ENCODE measurements around the gene ST8SIA1. TPM values are rescaled to one million over a fixed set of nuclear protein-coding genes. Genes with fewer than 3 reads are reported as not detected.
A peak's percentile ranks its signal among the peaks of the same experiment; 100 is the strongest.

ST8SIA1 gene
- polyA plus RNA-seq, 1 donor from 2014 or later, result 22.5 TPM

- TF ChIP-seq, protein P1, sequence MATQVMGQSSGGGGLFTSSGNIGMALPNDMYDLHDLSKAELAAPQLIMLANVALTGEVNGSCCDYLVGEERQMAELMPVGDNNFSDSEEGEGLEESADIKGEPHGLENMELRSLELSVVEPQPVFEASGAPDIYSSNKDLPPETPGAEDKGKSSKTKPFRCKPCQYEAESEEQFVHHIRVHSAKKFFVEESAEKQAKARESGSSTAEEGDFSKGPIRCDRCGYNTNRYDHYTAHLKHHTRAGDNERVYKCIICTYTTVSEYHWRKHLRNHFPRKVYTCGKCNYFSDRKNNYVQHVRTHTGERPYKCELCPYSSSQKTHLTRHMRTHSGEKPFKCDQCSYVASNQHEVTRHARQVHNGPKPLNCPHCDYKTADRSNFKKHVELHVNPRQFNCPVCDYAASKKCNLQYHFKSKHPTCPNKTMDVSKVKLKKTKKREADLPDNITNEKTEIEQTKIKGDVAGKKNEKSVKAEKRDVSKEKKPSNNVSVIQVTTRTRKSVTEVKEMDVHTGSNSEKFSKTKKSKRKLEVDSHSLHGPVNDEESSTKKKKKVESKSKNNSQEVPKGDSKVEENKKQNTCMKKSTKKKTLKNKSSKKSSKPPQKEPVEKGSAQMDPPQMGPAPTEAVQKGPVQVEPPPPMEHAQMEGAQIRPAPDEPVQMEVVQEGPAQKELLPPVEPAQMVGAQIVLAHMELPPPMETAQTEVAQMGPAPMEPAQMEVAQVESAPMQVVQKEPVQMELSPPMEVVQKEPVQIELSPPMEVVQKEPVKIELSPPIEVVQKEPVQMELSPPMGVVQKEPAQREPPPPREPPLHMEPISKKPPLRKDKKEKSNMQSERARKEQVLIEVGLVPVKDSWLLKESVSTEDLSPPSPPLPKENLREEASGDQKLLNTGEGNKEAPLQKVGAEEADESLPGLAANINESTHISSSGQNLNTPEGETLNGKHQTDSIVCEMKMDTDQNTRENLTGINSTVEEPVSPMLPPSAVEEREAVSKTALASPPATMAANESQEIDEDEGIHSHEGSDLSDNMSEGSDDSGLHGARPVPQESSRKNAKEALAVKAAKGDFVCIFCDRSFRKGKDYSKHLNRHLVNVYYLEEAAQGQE (IDR thresholded peaks at IDR 0.05; ENCODE audit: borderline replicate concordance), result no peak
- no peak for TF ChIP-seq SMC3 (conservative IDR thresholded peaks at IDR 0.05; ENCODE audit: poor library complexity)
- TF ChIP-seq, protein P2, sequence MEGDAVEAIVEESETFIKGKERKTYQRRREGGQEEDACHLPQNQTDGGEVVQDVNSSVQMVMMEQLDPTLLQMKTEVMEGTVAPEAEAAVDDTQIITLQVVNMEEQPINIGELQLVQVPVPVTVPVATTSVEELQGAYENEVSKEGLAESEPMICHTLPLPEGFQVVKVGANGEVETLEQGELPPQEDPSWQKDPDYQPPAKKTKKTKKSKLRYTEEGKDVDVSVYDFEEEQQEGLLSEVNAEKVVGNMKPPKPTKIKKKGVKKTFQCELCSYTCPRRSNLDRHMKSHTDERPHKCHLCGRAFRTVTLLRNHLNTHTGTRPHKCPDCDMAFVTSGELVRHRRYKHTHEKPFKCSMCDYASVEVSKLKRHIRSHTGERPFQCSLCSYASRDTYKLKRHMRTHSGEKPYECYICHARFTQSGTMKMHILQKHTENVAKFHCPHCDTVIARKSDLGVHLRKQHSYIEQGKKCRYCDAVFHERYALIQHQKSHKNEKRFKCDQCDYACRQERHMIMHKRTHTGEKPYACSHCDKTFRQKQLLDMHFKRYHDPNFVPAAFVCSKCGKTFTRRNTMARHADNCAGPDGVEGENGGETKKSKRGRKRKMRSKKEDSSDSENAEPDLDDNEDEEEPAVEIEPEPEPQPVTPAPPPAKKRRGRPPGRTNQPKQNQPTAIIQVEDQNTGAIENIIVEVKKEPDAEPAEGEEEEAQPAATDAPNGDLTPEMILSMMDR (IDR thresholded peaks at IDR 0.05; ENCODE audit: poor library complexity, severe bottlenecking), result no peak
- no peak for TF ChIP-seq TAF1 (IDR thresholded peaks at IDR 0.05; ENCODE audit: low read depth)
- no peak for TF ChIP-seq RAD21 (conservative IDR thresholded peaks at IDR 0.05)
- no peak for TF ChIP-seq POLR2AphosphoS5 (IDR thresholded peaks at IDR 0.05)
- no peak for TF ChIP-seq EP300 (conservative IDR thresholded peaks at IDR 0.05; ENCODE audit: poor library complexity, severe bottlenecking)
- TF ChIP-seq MXI1 (conservative IDR thresholded peaks at IDR 0.05; ENCODE audit: poor library complexity, severe bottlenecking), result no peak
- TF ChIP-seq EZH2 (IDR thresholded peaks at IDR 0.05; ENCODE audit: borderline replicate concordance, insufficient read depth, low read length, poor library complexity, severe bottlenecking), result no peak
- H3F3A ChIP-seq (ENCODE audit: insufficient read depth, low read length, poor library complexity, severe bottlenecking), result no peaks in the 10 kb centered on the region
Observed at GRCh38 chr12:22204391-22204790, 130.1 kb downstream of the ST8SIA1 start.

DNA sequence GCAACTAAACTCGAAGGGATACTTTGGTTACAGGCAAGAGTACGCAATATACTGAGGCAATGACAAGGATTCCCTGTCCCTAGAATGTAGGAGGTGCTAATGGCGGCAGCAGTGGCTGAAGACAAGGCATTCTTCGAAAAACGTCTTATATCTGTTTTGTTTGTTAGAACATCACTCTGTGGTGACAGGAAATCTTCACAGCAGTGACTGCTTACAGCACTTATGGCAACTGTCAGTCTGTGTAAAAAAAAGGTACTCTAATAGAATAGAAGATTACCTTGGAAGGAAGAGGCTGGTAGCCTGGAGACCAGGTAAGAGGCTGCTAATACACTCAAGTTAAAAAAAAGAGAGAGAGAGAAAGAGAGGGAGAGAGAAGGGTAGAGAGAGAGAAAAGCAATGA lies 131.7 kb downstream of the ST8SIA1 start:
- H3K4me2 ChIP-seq (ENCODE audit: low read length), result no peak overlapping the region
- H3K9me3 ChIP-seq (ENCODE audit: low read length), result no peaks in the 10 kb centered on the region
- no peaks in the 10 kb centered on the region for H3K9me2 ChIP-seq (ENCODE audit: insufficient read depth, low read length)
- no peaks in the 10 kb centered on the region for H3K36me3 ChIP-seq (ENCODE audit: insufficient read depth, low read length)
- H3K79me2 ChIP-seq (replicated peaks; ENCODE audit: insufficient read depth, low read length), result no peaks in the 10 kb centered on the region
- H3K9ac ChIP-seq (ENCODE audit: low read length), result no peak overlapping the region
- H2AFZ ChIP-seq (ENCODE audit: low read depth, low read length), result no peak overlapping the region
- H3K4me3 ChIP-seq (ENCODE audit: low read length), result no peak overlapping the region
- no peak for TF ChIP-seq RAD21 (conservative IDR thresholded peaks at IDR 0.05)
- peak; percentile 75 for TF ChIP-seq POLR2AphosphoS5 (IDR thresholded peaks at IDR 0.05)
- TF ChIP-seq MXI1 (conservative IDR thresholded peaks at IDR 0.05; ENCODE audit: poor library complexity, severe bottlenecking), result no peak
- TF ChIP-seq SMC3 (conservative IDR thresholded peaks at IDR 0.05; ENCODE audit: poor library complexity), result no peak
- TF ChIP-seq, protein P1 (IDR thresholded peaks at IDR 0.05; ENCODE audit: borderline replicate concordance), result no peak
- TF ChIP-seq EP300 (conservative IDR thresholded peaks at IDR 0.05; ENCODE audit: poor library complexity, severe bottlenecking), result peak; percentile 81
- no peaks in the 10 kb centered on the region for H4K20me1 ChIP-seq (ENCODE audit: insufficient read depth)
- no peaks in the 10 kb centered on the region for H3K27me3 ChIP-seq (ENCODE audit: insufficient read depth, low read depth, low read length)
- no peaks in the 10 kb centered on the region for H3F3A ChIP-seq (ENCODE audit: insufficient read depth, low read length, poor library complexity, severe bottlenecking)
- H3K27ac ChIP-seq (ENCODE audit: low read length), result no peak overlapping the region

More at GRCh38 chr12:22204391-22204790, 130.1 kb downstream of the ST8SIA1 start:
- no peak overlapping the region for H2AFZ ChIP-seq (ENCODE audit: low read depth, low read length)
- no peaks in the 10 kb centered on the region for H3K79me2 ChIP-seq (replicated peaks; ENCODE audit: insufficient read depth, low read length)
- H3K27me3 ChIP-seq (ENCODE audit: insufficient read depth, low read depth, low read length), result no peaks in the 10 kb centered on the region
- H3K9me2 ChIP-seq (ENCODE audit: insufficient read depth, low read length), result no peaks in the 10 kb centered on the region
- H3K4me2 ChIP-seq (ENCODE audit: low read length), result no peak overlapping the region
- no peaks in the 10 kb centered on the region for H3K9me3 ChIP-seq (ENCODE audit: low read length)
- H4K20me1 ChIP-seq (ENCODE audit: insufficient read depth), result no peaks in the 10 kb centered on the region
- H3K4me3 ChIP-seq (ENCODE audit: low read length), result no peak overlapping the region
- H3K36me3 ChIP-seq (ENCODE audit: insufficient read depth, low read length), result no peaks in the 10 kb centered on the region
- no peak overlapping the region for H3K27ac ChIP-seq (ENCODE audit: low read length)
- no peak overlapping the region for H3K9ac ChIP-seq (ENCODE audit: low read length)

Measured in neural cell (in vitro differentiated cells).